HG02943 (cell line): ENCODE measurements around the gene TTC7B.
"Not testable (repeated sequence)": the region's sequence is repeated elsewhere in the genome, so short reads cannot be mapped to it uniquely, and the experiment has no call there.

Experiments
- ATAC-seq: cut with Tn5 transposase; IDR thresholded peaks from one replicate; pipeline ENCODE4 v1.9.1; 2021; ENCODE audit warnings: mild to moderate bottlenecking, low read depth, moderate library complexity; ENCODE audit not compliant: unreplicated experiment

The TTC7B gene

GRCh38 chr14:90830931-90831701 lies 14.9 kb upstream of the TTC7B start:
- ATAC-seq = no peak

DNA sequence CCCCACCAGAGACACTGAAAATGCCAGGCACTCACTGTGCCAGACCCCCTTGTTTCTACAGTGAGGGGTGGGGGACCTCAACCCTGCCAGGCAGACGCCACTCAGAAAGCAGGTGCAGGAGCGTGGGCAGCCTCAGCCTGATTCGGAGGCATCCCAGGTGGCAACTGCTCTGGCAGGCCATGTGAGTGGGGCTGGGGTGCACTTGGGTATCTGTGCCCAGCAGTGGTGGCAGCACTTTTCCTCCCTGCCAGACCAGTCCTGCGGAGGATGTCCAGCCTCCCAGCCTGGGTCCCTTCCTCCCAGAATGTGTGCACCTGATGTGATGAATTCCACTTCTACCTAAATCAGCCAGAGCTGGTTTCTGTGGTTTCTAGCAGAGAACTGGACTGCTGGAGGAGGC lies 13.4 kb upstream of the TTC7B start:
- ATAC-seq = no peak

GRCh38 chr14:90828642-90829487 lies 12.6 kb upstream of the TTC7B start:
- ATAC-seq = no peak

DNA sequence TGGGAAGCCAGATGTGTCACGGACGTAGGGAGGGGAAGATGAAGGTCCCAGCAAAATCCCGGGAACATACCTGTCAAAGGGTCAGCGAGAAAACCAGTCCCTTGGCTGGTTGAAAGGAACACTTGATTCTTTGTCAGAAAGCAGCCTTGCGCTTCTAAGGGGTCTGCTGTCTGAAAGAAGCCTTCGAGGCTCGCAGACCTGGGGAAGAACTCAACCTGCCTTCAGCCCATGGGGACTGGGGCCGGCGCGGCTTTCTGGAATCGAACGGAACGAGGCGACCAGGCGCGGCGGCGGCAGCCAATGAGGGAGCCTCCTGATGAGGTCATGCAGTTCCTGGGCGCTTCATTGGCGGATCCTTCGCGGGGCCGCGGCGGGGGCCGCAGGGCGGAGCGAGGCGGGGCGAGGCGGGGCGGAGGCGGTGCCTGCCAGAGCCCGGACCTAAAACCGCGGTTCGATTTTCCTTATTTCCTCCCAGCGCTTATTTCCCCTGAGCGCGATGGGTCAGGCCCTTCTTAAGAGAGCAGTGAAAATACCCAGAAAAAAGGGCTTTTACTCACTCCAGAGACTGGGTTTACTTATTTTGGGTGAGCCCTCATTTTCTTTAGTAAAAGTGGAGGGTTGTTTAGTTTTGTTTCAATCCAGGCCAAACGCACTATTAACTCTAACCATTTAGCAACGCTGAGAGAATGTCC lies 11.8 kb upstream of the TTC7B start:
- peak; percentile 97 for ATAC-seq

DNA sequence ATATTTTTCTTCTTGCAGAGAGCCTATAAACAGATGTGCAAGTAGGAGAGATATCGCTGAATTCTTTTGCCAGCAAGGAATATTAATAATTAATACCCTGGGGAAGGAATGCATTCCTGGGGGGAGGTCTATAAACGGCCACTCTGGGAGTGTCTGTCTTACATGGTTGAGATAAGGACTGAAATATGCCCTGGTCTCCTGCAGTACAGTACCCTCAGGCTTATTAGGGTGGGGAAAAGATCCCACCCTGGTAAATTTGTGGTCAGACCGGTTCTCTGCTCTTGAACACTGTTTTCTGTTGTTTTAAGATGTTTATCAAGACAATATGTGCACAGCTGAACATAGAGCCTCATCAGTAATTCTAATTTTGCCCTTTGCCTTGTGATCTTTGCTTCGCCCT lies 7.3 kb upstream of the TTC7B start:
- not testable (repeated sequence) for ATAC-seq

GRCh38 chr14:90820958-90821357 lies 4.7 kb upstream of the TTC7B start:
- no peak for ATAC-seq

GRCh38 chr14:90819734-90820393 lies 3.6 kb upstream of the TTC7B start:
- no peak for ATAC-seq

- no peak for ATAC-seq
Measured at GRCh38 chr14:90818715-90819114, 2.5 kb upstream of the TTC7B start.

- ATAC-seq = no peak
Measured at GRCh38 chr14:90816681-90817436, 629 bp upstream of the TTC7B start.

DNA sequence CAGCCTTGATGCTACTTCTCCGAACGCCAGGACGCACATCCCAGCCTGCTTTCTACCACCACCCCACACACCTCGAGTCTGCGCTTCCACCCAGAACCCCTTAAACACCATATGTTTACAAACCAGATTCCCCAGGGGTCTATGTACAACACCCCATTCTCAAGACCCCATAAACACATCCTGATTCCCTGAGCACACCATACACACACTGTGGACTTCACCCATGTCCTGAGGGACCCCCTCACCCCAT lies 733 bp downstream of the TTC7B start:
- no peak for ATAC-seq

DNA sequence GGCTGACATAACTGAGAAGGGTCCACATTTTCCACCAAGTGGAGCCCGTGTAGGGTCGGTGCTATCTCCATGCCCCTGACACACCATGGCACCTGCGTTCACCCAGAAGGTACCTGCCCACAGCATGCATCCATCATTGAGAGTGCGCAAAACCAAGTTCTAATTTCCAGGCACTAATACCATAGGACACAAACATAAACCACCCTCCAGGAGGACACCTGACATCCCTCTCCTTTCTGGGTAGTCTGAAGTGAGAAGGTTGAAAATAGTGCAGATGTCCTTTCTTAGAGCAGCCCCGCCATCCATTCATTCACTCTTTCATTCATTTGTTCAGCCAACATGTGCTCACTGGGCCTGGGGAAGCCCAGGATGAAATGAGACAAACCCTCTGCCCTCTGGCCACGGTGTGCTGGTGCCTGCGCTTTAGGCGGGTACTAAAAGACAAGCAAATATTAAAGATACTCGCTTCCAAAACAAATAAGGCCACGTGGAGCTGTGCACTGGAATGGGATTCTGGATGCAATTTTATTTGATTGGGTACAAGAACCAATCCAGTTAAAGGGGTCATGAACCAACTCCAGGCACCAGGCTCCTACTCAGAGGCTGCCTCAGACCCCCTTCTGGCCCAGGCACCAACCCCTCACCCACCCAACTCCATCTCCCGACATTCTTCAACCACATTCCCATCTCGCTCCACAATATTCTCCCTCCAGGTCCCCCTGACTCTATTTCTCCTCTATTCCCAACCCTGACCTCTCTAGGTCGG lies 1.2 kb downstream of the TTC7B start:
- ATAC-seq = no peak

GRCh38 chr14:90813442-90813841 lies 2.8 kb downstream of the TTC7B start:
- no peak for ATAC-seq

DNA sequence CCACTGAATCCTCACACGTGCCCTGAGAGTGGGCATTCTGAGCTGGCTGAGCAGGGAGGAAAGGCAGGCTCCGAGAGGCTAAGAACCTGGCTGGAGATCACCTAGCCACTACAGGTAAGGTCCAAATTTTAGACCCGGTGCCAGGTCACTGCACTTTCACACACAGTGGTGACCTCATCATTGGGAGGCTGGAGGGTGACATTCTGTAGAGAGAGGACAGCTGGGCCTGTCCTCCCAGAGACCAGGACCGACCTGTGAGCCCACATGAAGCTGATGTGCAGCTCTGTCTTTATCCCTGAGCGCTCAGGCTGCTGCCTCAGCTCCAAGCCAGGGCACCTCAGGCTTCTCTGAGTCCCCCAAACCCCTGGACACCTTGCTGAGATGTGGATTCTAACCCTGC lies 4.1 kb downstream of the TTC7B start:
- no peak for ATAC-seq

GRCh38 chr14:90811641-90812040 lies 4.6 kb downstream of the TTC7B start:
- no peak for ATAC-seq

- no peak for ATAC-seq
Measured at GRCh38 chr14:90810806-90811205, 5.4 kb downstream of the TTC7B start.

DNA sequence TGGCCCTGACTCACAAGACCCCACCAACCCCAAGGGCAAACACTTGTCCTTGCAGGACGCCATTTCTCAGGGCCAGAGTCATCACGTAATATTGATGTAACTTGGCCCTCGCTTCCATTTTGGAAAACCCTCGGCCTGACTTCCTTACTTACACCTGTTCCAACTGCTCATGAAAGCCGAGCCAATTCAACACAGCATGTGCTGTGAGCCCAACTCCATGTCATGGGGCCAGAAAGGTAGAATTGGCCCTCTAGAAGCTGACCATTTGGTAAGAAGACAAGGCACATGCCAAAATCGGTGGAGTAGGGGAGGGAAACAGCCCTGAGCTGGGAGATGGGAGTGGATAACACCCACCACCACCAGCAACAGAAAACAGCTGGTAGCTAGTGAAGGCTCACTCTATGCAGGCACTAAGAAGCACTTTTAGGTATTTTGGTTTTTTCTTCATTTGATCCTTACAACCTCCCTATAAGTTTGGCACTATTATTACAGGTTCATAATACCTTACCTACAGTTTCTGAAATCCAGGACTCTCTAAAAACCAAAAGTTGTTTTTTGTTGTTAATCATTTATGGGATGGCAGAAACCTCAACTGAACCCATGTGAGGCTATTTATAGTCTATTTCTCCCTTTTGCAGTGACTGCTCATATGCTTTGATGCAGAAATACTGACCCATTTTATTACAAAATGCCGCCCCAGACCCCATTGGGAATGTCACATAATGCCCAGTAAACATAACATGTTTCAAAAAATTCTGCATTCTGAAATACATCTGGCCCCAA lies 6.5 kb downstream of the TTC7B start:
- no peak for ATAC-seq

DNA sequence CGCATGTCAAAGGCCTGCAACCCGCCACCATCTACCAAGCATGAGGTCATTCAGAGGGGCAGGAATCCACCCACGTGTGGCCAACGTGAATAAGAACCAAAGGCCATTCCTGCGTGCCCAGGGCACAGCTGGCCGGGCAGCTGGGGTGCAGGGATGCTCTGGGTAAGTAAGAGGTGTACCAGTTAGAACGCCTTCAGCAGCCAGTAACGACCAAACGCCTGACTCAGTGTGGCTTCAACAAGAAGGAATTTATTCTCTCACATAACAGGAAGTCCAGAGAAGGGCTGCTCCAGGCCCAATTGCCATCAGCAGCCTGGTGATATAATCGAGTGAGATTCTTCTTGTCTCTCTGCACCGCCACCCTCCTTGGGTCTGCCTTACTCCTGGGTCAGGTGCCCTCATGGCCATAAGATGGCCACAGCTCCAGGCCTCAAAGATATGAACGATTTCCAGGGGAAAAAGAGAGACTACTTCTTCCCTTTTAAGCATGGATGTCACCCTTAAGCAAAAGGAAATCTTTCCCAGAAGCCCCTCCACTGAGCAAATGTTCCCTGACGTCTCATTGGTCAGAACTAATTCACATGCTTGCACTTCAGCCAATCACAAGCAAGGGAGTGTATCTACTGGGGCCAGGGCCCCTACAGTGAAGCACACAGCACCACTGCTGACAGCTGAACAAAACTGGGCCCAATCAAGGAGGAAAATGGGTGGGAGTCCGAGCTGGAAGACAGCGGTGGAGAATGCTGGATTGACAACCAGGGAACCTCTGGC lies 7.3 kb downstream of the TTC7B start:
- ATAC-seq = no peak

GRCh38 chr14:90807060-90807459 lies 9.2 kb downstream of the TTC7B start:
- no peak for ATAC-seq
